T-helper 2 cell treated with Interferon-gamma antibody and Interleukin-4, amounts not matched to agents 5 μg/mL and 100 μg/mL, for 36 hours (primary cell): ENCODE measurements around the gene KAZN.

Experiments
- DNase-seq: peaks from one replicate; pipeline ENCODE4 v3.0.0; 2021; ENCODE audit warnings: low spot score
- H3K27ac Mint-ChIP-seq: one replicate; pipeline ENCODE4 v1.8.0; 2021; ENCODE audit warnings: mild to moderate bottlenecking, mixed read lengths
- H3K27me3 Mint-ChIP-seq: one replicate; pipeline ENCODE4 v1.8.0; 2021; ENCODE audit warnings: low read depth, mixed read lengths
- H3K36me3 Mint-ChIP-seq: one replicate; pipeline ENCODE4 v1.8.0; 2021; ENCODE audit warnings: low read depth, mixed read lengths
- H3K4me1 Mint-ChIP-seq: one replicate; pipeline ENCODE4 v1.8.0; 2021; ENCODE audit warnings: low read depth, mixed read lengths
- H3K4me3 Mint-ChIP-seq: one replicate; pipeline ENCODE4 v1.8.0; 2022; ENCODE audit warnings: mild to moderate bottlenecking, moderate library complexity, mixed read lengths
- H3K9me3 Mint-ChIP-seq: one replicate; pipeline ENCODE4 v1.8.0; 2021; ENCODE audit warnings: mixed read lengths

The KAZN gene

GRCh38 chr1:14774988-14775387 lies 176.5 kb downstream of the KAZN start:
- no peak for DNase-seq
- no peak overlapping the region for H3K4me3 Mint-ChIP-seq
- no peaks in the 10 kb centered on the region for H3K36me3 Mint-ChIP-seq

DNA sequence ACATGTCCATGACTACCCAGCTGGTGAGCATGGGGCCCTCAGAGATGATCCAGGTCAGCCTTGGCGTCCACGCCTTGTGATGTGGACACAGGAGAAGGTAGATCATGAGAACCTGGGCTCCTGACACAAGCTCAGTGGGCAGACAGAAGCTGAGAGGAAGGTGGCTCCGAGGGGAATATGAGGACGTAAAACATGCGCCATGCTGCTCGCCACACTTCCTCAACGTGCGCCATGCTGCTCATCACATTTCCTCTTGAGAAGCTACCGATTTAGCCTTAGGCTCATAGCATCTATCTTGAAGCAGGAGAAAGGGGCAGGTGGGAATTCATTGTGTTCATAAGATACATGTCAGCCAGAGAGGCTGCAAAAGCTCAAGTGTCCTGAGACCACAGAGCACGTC lies 176.9 kb downstream of the KAZN start:
- Mint-ChIP-seq H3K36me3 (no peaks in the 10 kb centered on the region), H3K4me1 (peaks cover 8% of the 10 kb centered on the region), H3K4me3 (no peak overlapping the region), H3K9me3 (no peaks in the 10 kb centered on the region), H3K27me3 (no peaks in the 10 kb centered on the region), H3K27ac (no peak overlapping the region)
- DNase-seq, result no peak

More at GRCh38 chr1:14774988-14775387, 176.5 kb downstream of the KAZN start:
- Mint-ChIP-seq H3K27me3 (no peaks in the 10 kb centered on the region), H3K9me3 (no peaks in the 10 kb centered on the region), H3K27ac (no peak overlapping the region), H3K4me1 (peaks cover 8% of the 10 kb centered on the region)

GRCh38 chr1:14777516-14778506 lies 179.3 kb downstream of the KAZN start:
- Mint-ChIP-seq H3K27me3 (no peaks in the 10 kb centered on the region), H3K4me3 (no peak overlapping the region), H3K36me3 (no peaks in the 10 kb centered on the region), H3K4me1 (peaks cover 8% of the 10 kb centered on the region), H3K27ac (no peak overlapping the region), H3K9me3 (no peaks in the 10 kb centered on the region)
- DNase-seq, result peak; percentile 3

DNA sequence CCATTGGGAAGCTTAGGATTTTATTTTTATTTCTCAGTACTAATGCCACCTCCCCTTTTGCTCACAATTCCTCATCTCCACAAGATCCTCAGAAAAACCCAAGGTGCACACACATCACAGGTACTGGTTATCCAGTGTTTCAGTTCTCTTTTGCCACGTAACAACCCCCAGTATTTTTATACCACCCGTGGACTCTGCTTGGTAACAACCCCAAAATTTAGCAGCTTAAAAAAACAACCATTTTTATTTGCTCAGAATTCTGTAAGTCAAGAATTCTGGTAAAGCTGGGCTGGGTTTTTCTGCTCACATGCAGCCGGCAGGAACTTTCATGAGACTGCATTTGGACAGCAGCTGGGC lies 180.0 kb downstream of the KAZN start:
- H3K4me3 Mint-ChIP-seq, result no peak overlapping the region
- DNase-seq, result no peak
- H3K27ac Mint-ChIP-seq, result no peak overlapping the region
- no peaks in the 10 kb centered on the region for H3K27me3 Mint-ChIP-seq
- peaks cover 8% of the 10 kb centered on the region for H3K4me1 Mint-ChIP-seq
- H3K9me3 Mint-ChIP-seq, result no peaks in the 10 kb centered on the region
- no peaks in the 10 kb centered on the region for H3K36me3 Mint-ChIP-seq

DNA sequence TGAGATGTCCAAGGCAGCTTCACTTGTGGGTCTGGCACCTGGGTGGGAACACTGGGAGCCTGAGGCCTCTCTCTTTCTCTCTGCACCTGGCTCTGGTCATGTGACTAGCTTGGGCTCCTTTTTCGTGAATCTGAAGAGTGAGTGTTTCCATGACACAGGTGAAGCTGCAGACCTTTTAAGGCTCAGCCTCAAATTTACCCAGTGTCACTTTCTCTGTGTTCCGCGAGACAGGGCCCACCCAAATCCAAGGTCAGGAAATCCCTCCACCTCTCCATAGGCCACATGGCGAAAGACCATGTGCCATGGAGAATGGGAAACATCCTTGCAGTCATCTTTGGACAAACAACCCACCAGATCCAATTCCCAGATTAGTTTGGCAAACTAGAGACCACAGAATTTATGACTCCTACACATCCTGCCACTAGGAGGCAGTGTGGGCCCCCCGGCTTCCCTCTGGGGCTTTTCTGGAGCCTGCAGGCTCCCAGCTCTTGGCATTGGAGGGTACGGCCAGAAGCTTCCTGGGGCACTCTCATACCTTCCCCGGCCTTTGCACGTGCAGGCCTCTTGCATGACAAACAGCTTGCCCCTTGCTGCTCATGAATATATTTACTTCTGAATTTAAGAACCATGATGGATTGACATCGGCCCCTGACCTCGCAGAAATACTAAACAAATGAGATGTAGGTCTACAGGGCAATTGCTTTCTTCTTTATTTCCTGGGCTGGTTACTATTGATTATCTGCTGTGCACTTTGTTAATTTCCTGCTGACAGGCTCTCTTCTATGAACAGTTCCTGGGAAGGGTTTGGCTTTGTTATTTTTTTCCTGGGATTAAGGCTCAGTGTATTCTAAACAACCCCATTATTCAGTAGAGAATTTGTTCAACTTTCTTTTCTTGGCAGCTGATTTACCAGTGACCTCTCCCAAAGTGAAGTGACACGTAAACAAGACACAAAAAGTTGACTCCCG lies 180.7 kb downstream of the KAZN start:
- Mint-ChIP-seq H3K4me1 (peaks cover 8% of the 10 kb centered on the region), H3K4me3 (no peak overlapping the region), H3K36me3 (no peaks in the 10 kb centered on the region), H3K27ac (no peak overlapping the region), H3K27me3 (no peaks in the 10 kb centered on the region), H3K9me3 (no peaks in the 10 kb centered on the region)
- DNase-seq, result peak; percentile 7

GRCh38 chr1:14780271-14780670 lies 181.8 kb downstream of the KAZN start:
- H3K27me3 Mint-ChIP-seq, result no peaks in the 10 kb centered on the region
- H3K4me1 Mint-ChIP-seq, result peaks cover 8% of the 10 kb centered on the region
- no peak overlapping the region for H3K4me3 Mint-ChIP-seq
- no peaks in the 10 kb centered on the region for H3K36me3 Mint-ChIP-seq
- no peaks in the 10 kb centered on the region for H3K9me3 Mint-ChIP-seq
- no peak overlapping the region for H3K27ac Mint-ChIP-seq
- no peak for DNase-seq

- H3K9me3 Mint-ChIP-seq, result no peaks in the 10 kb centered on the region
- H3K4me1 Mint-ChIP-seq, result peaks cover 8% of the 10 kb centered on the region
- H3K36me3 Mint-ChIP-seq, result no peaks in the 10 kb centered on the region
Observed at GRCh38 chr1:14781811-14782210, 183.3 kb downstream of the KAZN start.

GRCh38 chr1:14782741-14783591 lies 184.5 kb downstream of the KAZN start:
- Mint-ChIP-seq H3K27ac (no peak overlapping the region), H3K27me3 (no peaks in the 10 kb centered on the region), H3K9me3 (no peaks in the 10 kb centered on the region), H3K36me3 (no peaks in the 10 kb centered on the region), H3K4me3 (no peak overlapping the region), H3K4me1 (peaks cover 3% of the 10 kb centered on the region)
- DNase-seq, result no peak

More at GRCh38 chr1:14781811-14782210, 183.3 kb downstream of the KAZN start:
- H3K27ac Mint-ChIP-seq, result no peak overlapping the region
- no peaks in the 10 kb centered on the region for H3K27me3 Mint-ChIP-seq
- no peak overlapping the region for H3K4me3 Mint-ChIP-seq
- DNase-seq, result no peak

DNA sequence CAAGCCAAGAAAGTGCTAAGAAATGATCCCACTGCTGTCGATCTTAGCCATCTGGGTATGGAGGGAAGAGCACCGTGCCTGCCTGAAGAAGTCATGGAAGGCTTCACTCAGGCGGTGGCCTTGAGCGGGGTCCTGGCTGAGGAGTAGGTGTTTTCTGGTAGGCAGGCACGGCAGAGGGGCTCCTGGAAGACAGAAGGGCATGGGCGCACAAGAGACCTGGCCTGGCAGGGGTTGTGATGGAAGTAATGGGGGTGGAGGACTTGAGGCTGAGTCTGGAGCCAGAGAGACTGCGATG lies 185.1 kb downstream of the KAZN start:
- no peaks in the 10 kb centered on the region for H3K9me3 Mint-ChIP-seq
- no peaks in the 10 kb centered on the region for H3K36me3 Mint-ChIP-seq
- H3K27ac Mint-ChIP-seq, result no peak overlapping the region
- H3K27me3 Mint-ChIP-seq, result no peaks in the 10 kb centered on the region
- H3K4me1 Mint-ChIP-seq, result no peaks in the 10 kb centered on the region
- H3K4me3 Mint-ChIP-seq, result no peak overlapping the region
- no peak for DNase-seq

DNA sequence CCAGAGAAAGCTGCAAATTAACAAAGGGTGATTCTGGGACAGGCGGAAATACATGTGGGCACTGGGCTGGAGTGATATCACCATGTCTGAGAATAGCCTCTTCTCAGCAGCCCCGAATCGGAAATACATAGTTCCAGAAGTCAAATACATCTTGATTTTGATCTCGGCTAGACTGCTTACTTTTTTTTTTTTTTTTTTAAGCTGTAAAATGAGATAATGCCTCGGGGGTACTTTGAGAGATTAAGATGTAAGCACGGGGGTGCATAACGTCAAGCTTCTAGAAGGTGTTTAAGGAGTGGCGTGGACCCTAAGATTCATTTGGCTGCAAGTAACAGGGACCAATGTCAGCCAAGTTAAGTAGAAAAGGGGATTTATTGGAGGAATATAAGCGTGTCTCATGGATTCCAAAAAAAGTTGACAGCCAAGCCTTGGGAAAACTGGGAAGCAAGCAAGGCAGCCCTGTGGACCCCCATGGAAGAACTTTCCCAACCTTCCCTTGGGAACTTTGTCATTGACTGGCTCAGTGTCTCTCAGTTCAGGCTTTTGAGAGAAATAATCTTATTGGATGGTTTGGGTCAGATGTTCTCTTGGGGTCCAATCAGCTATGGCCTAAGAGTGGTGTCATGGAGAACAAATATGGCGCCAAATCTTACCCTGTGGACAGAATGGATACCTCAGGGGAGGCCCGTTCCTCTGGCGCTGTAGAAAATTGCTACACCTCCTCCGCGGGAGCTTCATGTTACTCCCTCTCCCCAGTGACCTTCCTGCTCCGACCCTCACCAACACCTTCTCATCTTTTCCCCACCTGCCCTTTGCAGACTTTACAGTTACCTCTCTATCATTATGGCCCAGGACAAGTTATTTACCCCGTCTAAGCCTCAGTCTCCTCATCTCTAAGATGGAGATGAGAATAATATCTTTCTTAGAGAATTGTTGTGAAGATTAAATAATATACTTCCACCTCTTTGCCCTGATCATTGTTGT lies 186.6 kb downstream of the KAZN start:
- no peak overlapping the region for H3K27ac Mint-ChIP-seq

GRCh38 chr1:14786109-14786675 lies 187.7 kb downstream of the KAZN start:
- H3K27ac Mint-ChIP-seq, result no peak overlapping the region
- H3K36me3 Mint-ChIP-seq, result no peaks in the 10 kb centered on the region
- H3K27me3 Mint-ChIP-seq, result no peaks in the 10 kb centered on the region
- no peaks in the 10 kb centered on the region for H3K9me3 Mint-ChIP-seq
- H3K4me3 Mint-ChIP-seq, result no peak overlapping the region
- no peaks in the 10 kb centered on the region for H3K4me1 Mint-ChIP-seq
- DNase-seq, result no peak

More for the DNA sequence above, 186.6 kb downstream of the KAZN start:
- Mint-ChIP-seq H3K36me3 (no peaks in the 10 kb centered on the region), H3K9me3 (no peaks in the 10 kb centered on the region), H3K4me3 (no peak overlapping the region), H3K4me1 (no peaks in the 10 kb centered on the region), H3K27me3 (no peaks in the 10 kb centered on the region)
- DNase-seq, result no peak

DNA sequence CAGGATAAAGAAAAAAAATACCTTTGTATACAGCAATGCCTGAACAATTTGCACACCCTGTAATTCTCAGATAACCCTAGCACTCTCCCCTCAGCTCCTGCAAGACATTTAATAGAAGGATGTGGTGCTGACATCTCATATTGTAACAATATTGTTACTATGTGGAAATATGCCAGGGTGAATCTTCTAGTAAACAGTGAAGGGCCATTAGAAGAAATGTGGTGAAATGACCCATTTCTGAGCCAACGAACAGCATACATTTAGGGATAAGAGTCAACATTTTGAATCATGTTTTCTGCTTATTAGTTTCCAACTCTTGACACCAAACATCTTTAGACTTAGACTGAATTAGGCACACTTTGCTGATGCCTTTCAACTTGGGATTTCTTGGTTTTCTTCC lies 188.2 kb downstream of the KAZN start:
- Mint-ChIP-seq H3K27ac (no peak overlapping the region), H3K27me3 (no peaks in the 10 kb centered on the region), H3K9me3 (no peaks in the 10 kb centered on the region), H3K36me3 (no peaks in the 10 kb centered on the region), H3K4me1 (no peaks in the 10 kb centered on the region), H3K4me3 (no peak overlapping the region)
- DNase-seq, result no peak
